GM12865 (cell line): Measurements from ENCODE around the gene ARHGAP27.

Source experiments
- DNase-seq: peaks from one replicate; pipeline ENCODE4 v3.0.0; 2010; ENCODE audit warnings: low read depth
- H3K4me3 ChIP-seq: 2 replicates; pipeline ENCODE4 v1.5.1; 2011; ENCODE audit warnings: mild to moderate bottlenecking, low read depth, low read length, control low read depth
- CTCF ChIP-seq: IDR thresholded peaks from 2 replicates; pipeline ENCODE4 v1.5.1; 2011; ENCODE audit warnings: low read length, control low read depth, low read depth, inconsistent platforms; ENCODE audit not compliant: insufficient read depth; ENCODE audit errors: missing control alignments

Gene ARHGAP27

DNA sequence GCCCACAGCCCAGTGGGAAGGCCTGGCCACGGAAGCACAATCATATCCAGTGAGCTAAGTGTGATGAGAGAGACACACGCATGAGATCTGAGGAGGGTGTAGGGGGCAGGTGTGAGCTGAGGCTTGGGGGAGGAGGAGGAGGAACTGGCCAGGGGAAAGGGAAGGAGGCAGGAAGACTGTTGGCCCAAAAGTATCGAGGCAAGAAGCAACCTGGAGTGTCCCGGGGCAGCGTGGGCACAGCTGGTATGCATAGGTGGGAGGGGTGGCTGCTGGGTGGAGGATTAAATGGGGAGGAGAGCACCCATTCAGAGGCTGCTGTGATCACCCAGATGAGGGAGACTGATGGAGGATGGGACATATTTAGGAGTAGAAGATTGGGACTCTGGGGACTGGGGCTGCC, 41.4 kb downstream of the ARHGAP27 start:
- DNase-seq: no peak
- no peak for TF ChIP-seq CTCF
- no peak overlapping the region for H3K4me3 ChIP-seq

- TF ChIP-seq CTCF: no peak
- H3K4me3 ChIP-seq: no peak overlapping the region
- no peak for DNase-seq
Measured at GRCh38 chr17:45389354-45389753, 43.3 kb downstream of the ARHGAP27 start.

DNA sequence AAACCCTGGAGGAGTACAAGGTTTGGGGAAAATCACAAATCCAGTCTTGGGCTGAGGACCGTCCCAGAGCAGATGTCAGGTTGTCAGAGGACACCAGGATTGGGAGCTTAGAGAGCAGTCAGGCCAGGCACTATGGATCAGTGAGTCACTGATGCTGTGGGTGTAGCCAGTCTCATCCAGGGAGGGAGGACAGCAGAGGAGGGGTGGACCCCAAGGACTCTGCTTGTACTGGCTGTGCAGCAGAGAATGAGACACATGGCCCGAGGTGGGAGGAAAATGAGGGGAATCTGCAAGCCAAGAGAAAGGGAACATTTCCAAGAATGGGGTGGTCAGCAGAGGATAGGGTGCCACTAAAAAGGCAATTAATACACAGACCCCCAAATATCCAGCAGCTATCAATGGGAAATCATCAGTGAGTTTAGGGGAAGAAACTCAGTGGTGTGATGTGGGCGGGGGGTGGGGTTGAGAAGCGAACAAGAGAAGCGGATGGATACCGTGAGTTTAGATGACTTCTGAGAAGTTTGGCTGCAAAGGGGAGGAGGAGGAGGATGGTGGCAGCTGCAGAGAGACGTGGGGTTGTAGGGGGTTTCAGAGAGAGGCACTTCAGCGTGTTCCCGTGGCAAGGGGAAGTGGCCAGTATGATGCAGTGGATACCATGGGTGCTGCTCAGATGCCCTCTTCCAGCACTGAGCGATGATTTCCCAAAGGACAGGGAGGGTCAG, 43.9 kb downstream of the ARHGAP27 start:
- H3K4me3 ChIP-seq: no peak overlapping the region
- TF ChIP-seq CTCF: no peak
- DNase-seq: no peak

- no peak for DNase-seq
- no peak for TF ChIP-seq CTCF
- no peak overlapping the region for H3K4me3 ChIP-seq
Measured at GRCh38 chr17:45387739-45388138, 44.9 kb downstream of the ARHGAP27 start.

GRCh38 chr17:45386178-45386577, 46.5 kb downstream of the ARHGAP27 start:
- DNase-seq: no peak
- H3K4me3 ChIP-seq: no peak overlapping the region
- no peak for TF ChIP-seq CTCF

DNA sequence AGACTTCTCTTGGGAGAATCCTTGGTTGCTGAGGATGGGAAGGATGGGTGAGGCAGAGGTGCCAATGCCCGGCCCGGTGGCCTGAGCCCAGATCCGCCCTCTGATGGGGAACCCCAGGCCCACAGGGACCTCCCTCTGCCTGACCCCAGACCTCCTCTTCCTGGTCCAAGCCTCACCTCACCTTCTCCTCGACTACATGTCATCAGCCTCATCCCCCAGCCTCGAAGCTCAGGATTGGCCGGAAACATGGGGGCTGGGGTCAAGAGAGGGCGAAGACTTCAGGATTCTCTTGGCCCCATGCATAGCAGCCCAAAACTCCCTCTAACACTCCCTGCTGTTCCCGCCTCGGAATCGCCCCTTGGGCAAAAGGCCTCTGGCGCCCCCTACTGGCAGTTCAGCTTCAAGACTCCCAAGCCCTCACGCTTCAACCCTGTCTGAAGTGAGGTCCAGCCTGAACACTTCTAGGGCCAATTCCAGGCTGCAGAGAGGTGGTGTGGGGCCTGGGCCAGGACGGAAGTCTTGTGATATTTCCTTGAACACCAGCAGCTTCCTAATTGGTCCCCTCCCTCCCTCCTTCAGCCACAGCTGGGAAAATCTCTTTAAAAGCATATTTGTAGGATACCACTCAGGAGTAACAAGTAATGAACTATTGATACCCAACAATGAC, 47.2 kb downstream of the ARHGAP27 start:
- peak; percentile 93 for DNase-seq
- TF ChIP-seq CTCF: peak; percentile 98
- H3K4me3 ChIP-seq: no peak overlapping the region
